Adrenal gland (tissue), 5 donors: Measurements from ENCODE around the gene EPB41L4B.

ENCODE experiments used
- POLR2A ChIP-seq, 2 donors: fragments of 450-650 bp; IDR thresholded peaks; one replicate each; pipeline ENCODE4 v1.6.1; 2017; ENCODE audit warnings: antibody characterized with exemption in 2 of 2, mild to moderate bottlenecking in 2 of 2, moderate library complexity in 1 of 2
- TF ChIP-seq, protein P1 (sequence below), 6 experiments: fragments of 450-650 bp in 4 of 6; fragments of 200-600 bp in 2 of 6; sonication (generic) in 1 of 6; IDR thresholded peaks; 1 replicate in 5 of 6; 2 replicates in 1 of 6; pipeline versions ENCODE4 v1.5.1 to v1.8.0; 2016 to 2021; ENCODE audit warnings: antibody characterized with exemption in 6 of 6, mild to moderate bottlenecking in 2 of 6, moderate library complexity in 1 of 6
- donor health status: DM: no; HTN: no; CAD: no.

DNA sequence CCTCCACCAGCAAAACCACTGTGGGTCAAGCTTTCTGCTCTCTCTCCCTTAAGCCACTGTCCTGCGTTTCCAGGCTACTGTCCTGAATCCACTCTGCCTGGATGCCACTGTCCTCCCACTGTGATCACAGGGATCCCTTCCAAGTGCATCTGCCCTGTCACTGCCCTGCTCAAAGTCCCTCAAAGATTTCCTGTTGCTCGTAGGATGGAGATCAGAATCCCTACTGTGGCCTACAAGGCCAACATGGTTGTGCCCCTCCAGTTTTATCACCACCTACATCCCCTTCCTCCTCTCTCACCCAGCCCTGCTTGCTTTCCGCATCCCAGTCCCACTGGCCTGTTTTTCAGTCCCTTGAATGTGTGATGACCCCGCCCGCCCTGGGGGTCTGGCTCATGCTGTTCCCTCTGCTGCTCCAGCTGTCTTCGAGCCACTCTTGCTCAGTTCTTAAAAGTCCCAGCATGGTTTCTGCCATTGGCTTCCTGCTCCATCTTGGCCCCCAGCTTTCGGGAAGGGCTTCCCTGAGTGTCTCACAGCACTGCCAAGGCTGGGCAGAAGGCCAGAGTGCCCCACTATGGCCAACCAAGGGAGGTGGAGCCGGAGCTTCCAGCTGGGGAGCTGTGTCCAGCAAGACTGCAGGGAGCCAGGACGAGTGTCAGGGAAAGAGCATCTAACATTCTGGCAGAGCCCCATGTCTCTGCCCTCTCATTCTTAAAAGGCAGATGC, 140.9 kb downstream of the EPB41L4B start:
- no peak for TF ChIP-seq POLR2A (IDR thresholded peaks at IDR 0.05)
- TF ChIP-seq, protein P1, sequence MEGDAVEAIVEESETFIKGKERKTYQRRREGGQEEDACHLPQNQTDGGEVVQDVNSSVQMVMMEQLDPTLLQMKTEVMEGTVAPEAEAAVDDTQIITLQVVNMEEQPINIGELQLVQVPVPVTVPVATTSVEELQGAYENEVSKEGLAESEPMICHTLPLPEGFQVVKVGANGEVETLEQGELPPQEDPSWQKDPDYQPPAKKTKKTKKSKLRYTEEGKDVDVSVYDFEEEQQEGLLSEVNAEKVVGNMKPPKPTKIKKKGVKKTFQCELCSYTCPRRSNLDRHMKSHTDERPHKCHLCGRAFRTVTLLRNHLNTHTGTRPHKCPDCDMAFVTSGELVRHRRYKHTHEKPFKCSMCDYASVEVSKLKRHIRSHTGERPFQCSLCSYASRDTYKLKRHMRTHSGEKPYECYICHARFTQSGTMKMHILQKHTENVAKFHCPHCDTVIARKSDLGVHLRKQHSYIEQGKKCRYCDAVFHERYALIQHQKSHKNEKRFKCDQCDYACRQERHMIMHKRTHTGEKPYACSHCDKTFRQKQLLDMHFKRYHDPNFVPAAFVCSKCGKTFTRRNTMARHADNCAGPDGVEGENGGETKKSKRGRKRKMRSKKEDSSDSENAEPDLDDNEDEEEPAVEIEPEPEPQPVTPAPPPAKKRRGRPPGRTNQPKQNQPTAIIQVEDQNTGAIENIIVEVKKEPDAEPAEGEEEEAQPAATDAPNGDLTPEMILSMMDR (IDR thresholded peaks at IDR 0.05): no peak
